MCF 10A (cell line): ENCODE data around the gene C14orf132. TPM values are rescaled to one million over a fixed set of nuclear protein-coding genes. Genes with fewer than 3 reads are reported as not detected.

Source experiments
- BruUV-seq: library from RNA; stranded (reverse); fragments of 400-500 nt; replicated peaks from 2 replicates; lab custom pipeline; 2021; lab: Mats Ljungman, UMichigan
- CTCF ChIA-PET: fragments of 300-600 bp; sonication (Branson Sonifier 250); formaldehyde crosslinking; extraction: SDS; loops from one replicate; lab custom pipeline; 2021; ENCODE audit warnings: antibody characterized with exemption, inconsistent platforms; lab: Yijun Ruan, JAX
- POLR2A ChIA-PET: fragments of 300-600, 350-650 bp; sonication (Branson Sonifier 250); formaldehyde crosslinking; extraction: SDS; loops from one replicate; lab custom pipeline; 2020; ENCODE audit warnings: antibody characterized with exemption, inconsistent platforms; lab: Yijun Ruan, JAX
- DNase-seq: peaks from one replicate; pipeline ENCODE4 v3.0.0-alpha.2; 2018; ENCODE audit not compliant: unreplicated experiment
- H3K27ac Mint-ChIP-seq: one replicate; pipeline ENCODE4 v1.8.0; 2022; ENCODE audit warnings: mild to moderate bottlenecking, low read depth, mixed read lengths; ENCODE audit not compliant: unreplicated experiment
- H3K27me3 Mint-ChIP-seq: one replicate; pipeline ENCODE4 v1.8.0; 2022; ENCODE audit warnings: mixed read lengths; ENCODE audit not compliant: insufficient read depth, unreplicated experiment
- H3K36me3 Mint-ChIP-seq: one replicate; pipeline ENCODE4 v1.8.0; 2022; ENCODE audit warnings: mild to moderate bottlenecking, moderate library complexity, mixed read lengths; ENCODE audit not compliant: insufficient read depth, unreplicated experiment
- H3K4me1 Mint-ChIP-seq: one replicate; pipeline ENCODE4 v1.8.0; 2022; ENCODE audit warnings: mixed read lengths; ENCODE audit not compliant: insufficient read depth, unreplicated experiment
- H3K4me3 Mint-ChIP-seq: one replicate; pipeline ENCODE4 v1.8.0; 2022; ENCODE audit warnings: mild to moderate bottlenecking, moderate library complexity, mixed read lengths; ENCODE audit not compliant: unreplicated experiment
- H3K9me3 Mint-ChIP-seq: one replicate; pipeline ENCODE4 v1.8.0; 2022; ENCODE audit warnings: mixed read lengths; ENCODE audit not compliant: unreplicated experiment
- CTCF ChIP-seq: fragments of 200-600 bp; IDR thresholded peaks from one replicate; pipeline ENCODE4 v1.8.0; 2022; ENCODE audit warnings: antibody characterized with exemption, mild to moderate bottlenecking; ENCODE audit not compliant: unreplicated experiment
- intact Hi-C: fragments of 100-400 bp; cut with micrococcal nuclease; formaldehyde crosslinking; loops from 2 replicates; pipeline ENCODE4 v1.14.1; 2022
- total RNA-seq: library from RNA; stranded (reverse); gene quantifications from 2 replicates; pipeline ENCODE4 v1.2.3, GENCODE V29; 2022

Gene C14orf132
- total RNA-seq, 1 experiment from 2014 or later: not detected

- H3K27me3 Mint-ChIP-seq: peaks cover 22% of the 10 kb centered on the region
- intact Hi-C loops: no loop called here
- ChIA-PET CTCF (interaction anchor here (0.7 kb wide), 1 partner anchor 45 kb away, joined by 3 read pairs; no protein-coding TSS in a partner anchor), POLR2A (no interaction called here)
- BruUV-seq: no TSS peak
- H3K27ac Mint-ChIP-seq: no peak overlapping the region
- H3K36me3 Mint-ChIP-seq: no peaks in the 10 kb centered on the region
- no peak overlapping the region for H3K4me3 Mint-ChIP-seq
- no peak for DNase-seq
- H3K4me1 Mint-ChIP-seq: peaks cover 11% of the 10 kb centered on the region
- TF ChIP-seq CTCF: no peak
- H3K9me3 Mint-ChIP-seq: no peaks in the 10 kb centered on the region
These were observed 623 bp upstream of the C14orf132 start for GRCh38 chr14:96038558-96038919.

- ChIA-PET CTCF (interaction anchor here (1.3 kb wide), 1 partner anchor 16 kb away, joined by 6 read pairs; no protein-coding TSS in a partner anchor), POLR2A (no interaction called here)
- intact Hi-C loops: no loop called here
- H3K4me1 Mint-ChIP-seq: peaks cover 11% of the 10 kb centered on the region
- no TSS peak for BruUV-seq
- H3K36me3 Mint-ChIP-seq: no peaks in the 10 kb centered on the region
- H3K9me3 Mint-ChIP-seq: no peaks in the 10 kb centered on the region
- peaks cover 22% of the 10 kb centered on the region for H3K27me3 Mint-ChIP-seq
- no peak for TF ChIP-seq CTCF
- no peak overlapping the region for H3K4me3 Mint-ChIP-seq
- H3K27ac Mint-ChIP-seq: no peak overlapping the region
- DNase-seq: no peak
These were observed 610 bp downstream of the C14orf132 start for GRCh38 chr14:96039633-96040311.

- intact Hi-C loops: no loop called here
- Mint-ChIP-seq H3K27ac (no peak overlapping the region), H3K4me1 (peaks cover 11% of the 10 kb centered on the region), H3K9me3 (no peaks in the 10 kb centered on the region), H3K4me3 (no peak overlapping the region), H3K27me3 (peaks cover 22% of the 10 kb centered on the region), H3K36me3 (no peaks in the 10 kb centered on the region)
- DNase-seq: no peak
- no peak for TF ChIP-seq CTCF
- POLR2A ChIA-PET: no interaction called here
- no TSS peak for BruUV-seq
- CTCF ChIA-PET: no interaction called here
These were observed 1.7 kb downstream of the C14orf132 start for GRCh38 chr14:96040828-96041371.

GRCh38 chr14:96042248-96042930, 3.2 kb downstream of the C14orf132 start:
- POLR2A ChIA-PET: interaction anchor here (0.7 kb wide), 1 partner anchor 1409 kb away, joined by 3 read pairs; no protein-coding TSS in a partner anchor
- Mint-ChIP-seq H3K27ac (no peak overlapping the region), H3K9me3 (no peaks in the 10 kb centered on the region), H3K27me3 (peaks cover 22% of the 10 kb centered on the region), H3K4me1 (peaks cover 11% of the 10 kb centered on the region), H3K36me3 (no peaks in the 10 kb centered on the region), H3K4me3 (no peak overlapping the region)
- no peak for DNase-seq
- CTCF ChIA-PET: interaction anchor here (1.0 kb wide), 2 partner anchors 9 to 10 kb away, joined by 3 read pairs; no protein-coding TSS in a partner anchor
- no TSS peak for BruUV-seq
- intact Hi-C loops: no loop called here
- no peak for TF ChIP-seq CTCF
